ENCODE measurements around the gene SPG11.
"Not testable (repeated sequence)": the region's sequence is repeated elsewhere in the genome, so short reads cannot be mapped to it uniquely, and the experiment has no call there.

SPG11 gene, protein sequence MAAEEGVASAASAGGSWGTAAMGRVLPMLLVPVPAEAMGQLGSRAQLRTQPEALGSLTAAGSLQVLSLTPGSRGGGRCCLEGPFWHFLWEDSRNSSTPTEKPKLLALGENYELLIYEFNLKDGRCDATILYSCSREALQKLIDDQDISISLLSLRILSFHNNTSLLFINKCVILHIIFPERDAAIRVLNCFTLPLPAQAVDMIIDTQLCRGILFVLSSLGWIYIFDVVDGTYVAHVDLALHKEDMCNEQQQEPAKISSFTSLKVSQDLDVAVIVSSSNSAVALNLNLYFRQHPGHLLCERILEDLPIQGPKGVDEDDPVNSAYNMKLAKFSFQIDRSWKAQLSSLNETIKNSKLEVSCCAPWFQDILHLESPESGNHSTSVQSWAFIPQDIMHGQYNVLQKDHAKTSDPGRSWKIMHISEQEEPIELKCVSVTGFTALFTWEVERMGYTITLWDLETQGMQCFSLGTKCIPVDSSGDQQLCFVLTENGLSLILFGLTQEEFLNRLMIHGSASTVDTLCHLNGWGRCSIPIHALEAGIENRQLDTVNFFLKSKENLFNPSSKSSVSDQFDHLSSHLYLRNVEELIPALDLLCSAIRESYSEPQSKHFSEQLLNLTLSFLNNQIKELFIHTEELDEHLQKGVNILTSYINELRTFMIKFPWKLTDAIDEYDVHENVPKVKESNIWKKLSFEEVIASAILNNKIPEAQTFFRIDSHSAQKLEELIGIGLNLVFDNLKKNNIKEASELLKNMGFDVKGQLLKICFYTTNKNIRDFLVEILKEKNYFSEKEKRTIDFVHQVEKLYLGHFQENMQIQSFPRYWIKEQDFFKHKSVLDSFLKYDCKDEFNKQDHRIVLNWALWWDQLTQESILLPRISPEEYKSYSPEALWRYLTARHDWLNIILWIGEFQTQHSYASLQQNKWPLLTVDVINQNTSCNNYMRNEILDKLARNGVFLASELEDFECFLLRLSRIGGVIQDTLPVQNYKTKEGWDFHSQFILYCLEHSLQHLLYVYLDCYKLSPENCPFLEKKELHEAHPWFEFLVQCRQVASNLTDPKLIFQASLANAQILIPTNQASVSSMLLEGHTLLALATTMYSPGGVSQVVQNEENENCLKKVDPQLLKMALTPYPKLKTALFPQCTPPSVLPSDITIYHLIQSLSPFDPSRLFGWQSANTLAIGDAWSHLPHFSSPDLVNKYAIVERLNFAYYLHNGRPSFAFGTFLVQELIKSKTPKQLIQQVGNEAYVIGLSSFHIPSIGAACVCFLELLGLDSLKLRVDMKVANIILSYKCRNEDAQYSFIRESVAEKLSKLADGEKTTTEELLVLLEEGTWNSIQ (N-terminal part only)

DNA sequence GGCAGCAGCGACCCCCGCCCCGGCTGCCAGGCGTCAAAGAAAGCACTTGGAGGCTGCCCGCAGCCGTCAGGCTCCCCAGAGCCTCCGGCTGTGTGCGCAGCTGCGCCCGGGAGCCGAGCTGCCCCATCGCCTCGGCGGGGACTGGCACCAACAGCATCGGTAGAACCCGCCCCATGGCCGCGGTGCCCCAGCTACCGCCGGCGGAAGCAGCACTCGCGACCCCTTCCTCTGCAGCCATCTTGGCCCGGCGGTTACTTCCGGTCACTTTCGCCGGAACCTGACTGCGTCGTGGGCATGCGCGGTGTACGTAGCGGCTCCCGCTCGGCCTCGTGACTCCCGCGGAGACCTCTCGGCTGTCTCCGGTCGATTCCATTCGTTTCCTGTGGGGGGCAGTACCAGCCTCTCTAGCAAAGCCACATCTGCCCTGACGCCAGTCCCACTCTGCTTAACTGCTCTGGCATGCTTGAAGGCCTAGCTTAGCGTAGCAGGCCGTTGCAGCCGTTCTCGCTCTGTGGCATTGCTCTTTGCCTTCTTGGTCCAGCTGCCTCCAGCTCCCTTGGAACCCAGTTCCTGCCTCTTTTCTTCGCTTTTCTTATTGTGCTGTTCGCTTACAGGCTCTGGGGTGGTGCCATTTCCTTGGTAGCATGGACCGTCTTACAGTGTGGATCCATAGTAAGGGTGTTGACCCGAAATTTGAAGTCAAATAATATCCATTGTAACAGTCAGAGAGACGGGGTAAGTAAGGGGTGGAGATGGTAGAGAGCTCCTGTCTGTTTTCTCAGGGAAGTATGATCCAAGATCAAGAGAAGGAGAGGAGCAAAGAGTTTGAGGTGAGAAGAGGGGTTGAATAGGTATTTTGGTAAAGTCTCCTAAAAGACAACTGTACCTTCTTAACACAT is at the start of gene SPG11:
TSS of gene SPG11 (minus strand) at position 253 of the 899 bp plus-strand sequence. CDS start at position 238, 15 bp downstream.
- DNase-seq: peak; percentile 97 to 98

DNA sequence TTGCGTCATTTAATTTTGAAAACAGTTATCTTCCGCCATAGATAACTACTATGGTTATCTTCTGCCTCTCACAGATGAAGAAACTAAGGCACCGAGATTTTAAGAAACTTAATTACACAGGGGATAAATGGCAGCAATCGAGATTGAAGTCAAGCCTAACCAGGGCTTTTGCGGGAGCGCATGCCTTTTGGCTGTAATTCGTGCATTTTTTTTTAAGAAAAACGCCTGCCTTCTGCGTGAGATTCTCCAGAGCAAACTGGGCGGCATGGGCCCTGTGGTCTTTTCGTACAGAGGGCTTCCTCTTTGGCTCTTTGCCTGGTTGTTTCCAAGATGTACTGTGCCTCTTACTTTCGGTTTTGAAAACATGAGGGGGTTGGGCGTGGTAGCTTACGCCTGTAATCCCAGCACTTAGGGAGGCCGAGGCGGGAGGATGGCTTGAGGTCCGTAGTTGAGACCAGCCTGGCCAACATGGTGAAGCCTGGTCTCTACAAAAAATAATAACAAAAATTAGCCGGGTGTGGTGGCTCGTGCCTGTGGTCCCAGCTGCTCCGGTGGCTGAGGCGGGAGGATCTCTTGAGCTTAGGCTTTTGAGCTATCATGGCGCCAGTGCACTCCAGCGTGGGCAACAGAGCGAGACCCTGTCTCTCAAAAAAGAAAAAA is 49.0 kb upstream of the SPG11 start:
- peak; percentile 26 to 59 for DNase-seq

DNA sequence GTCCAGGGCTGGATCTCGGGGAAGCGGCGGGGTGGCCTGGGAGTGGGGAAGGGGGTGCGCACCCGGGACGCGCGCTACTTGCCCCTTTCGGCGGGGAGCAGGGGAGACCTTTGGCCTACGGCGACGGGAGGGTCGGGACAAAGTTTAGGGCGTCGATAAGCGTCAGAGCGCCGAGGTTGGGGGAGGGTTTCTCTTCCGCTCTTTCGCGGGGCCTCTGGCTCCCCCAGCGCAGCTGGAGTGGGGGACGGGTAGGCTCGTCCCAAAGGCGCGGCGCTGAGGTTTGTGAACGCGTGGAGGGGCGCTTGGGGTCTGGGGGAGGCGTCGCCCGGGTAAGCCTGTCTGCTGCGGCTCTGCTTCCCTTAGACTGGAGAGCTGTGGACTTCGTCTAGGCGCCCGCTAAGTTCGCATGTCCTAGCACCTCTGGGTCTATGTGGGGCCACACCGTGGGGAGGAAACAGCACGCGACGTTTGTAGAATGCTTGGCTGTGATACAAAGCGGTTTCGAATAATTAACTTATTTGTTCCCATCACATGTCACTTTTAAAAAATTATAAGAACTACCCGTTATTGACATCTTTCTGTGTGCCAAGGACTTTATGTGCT is 48.4 kb upstream of the SPG11 start:
- peak in 1 of 2 experiments; percentile 15 for DNase-seq

DNA sequence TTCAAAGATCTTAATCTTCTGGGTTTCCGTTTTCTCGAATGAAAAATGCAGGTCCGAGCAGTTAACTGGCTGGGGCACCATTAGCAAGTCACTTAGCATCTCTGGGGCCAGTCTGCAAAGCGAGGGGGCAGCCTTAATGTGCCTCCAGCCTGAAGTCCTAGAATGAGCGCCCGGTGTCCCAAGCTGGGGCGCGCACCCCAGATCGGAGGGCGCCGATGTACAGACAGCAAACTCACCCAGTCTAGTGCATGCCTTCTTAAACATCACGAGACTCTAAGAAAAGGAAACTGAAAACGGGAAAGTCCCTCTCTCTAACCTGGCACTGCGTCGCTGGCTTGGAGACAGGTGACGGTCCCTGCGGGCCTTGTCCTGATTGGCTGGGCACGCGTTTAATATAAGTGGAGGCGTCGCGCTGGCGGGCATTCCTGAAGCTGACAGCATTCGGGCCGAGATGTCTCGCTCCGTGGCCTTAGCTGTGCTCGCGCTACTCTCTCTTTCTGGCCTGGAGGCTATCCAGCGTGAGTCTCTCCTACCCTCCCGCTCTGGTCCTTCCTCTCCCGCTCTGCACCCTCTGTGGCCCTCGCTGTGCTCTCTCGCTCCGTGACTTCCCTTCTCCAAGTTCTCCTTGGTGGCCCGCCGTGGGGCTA is 47.8 kb upstream of the SPG11 start, which contains the start of the genes B2M and PATL2:
TSS of gene B2M (plus strand) at position 422 of the 647 bp plus-strand sequence. CDS start at position 452, 30 bp downstream.
TSS of gene PATL2 (minus strand) at position 228 of the 647 bp plus-strand sequence. CDS start 34,833 bp downstream, outside the sequence.
- peak; percentile 94 for DNase-seq

DNA sequence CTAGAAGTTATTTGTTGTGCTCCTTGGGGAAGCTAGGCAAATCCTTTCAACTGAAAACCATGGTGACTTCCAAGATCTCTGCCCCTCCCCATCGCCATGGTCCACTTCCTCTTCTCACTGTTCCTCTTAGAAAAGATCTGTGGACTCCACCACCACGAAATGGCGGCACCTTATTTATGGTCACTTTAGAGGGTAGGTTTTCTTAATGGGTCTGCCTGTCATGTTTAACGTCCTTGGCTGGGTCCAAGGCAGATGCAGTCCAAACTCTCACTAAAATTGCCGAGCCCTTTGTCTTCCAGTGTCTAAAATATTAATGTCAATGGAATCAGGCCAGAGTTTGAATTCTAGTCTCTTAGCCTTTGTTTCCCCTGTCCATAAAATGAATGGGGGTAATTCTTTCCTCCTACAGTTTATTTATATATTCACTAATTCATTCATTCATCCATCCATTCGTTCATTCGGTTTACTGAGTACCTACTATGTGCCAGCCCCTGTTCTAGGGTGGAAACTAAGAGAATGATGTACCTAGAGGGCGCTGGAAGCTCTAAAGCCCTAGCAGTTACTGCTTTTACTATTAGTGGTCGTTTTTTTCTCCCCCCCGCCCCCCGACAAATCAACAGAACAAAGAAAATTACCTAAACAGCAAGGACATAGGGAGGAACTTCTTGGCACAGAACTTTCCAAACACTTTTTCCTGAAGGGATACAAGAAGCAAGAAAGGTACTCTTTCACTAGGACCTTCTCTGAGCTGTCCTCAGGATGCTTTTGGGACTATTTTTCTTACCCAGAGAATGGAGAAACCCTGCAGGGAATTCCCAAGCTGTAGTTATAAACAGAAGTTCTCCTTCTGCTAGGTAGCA is 47.0 kb upstream of the SPG11 start:
- DNase-seq: peak in 1 of 2 experiments; percentile 5

DNA sequence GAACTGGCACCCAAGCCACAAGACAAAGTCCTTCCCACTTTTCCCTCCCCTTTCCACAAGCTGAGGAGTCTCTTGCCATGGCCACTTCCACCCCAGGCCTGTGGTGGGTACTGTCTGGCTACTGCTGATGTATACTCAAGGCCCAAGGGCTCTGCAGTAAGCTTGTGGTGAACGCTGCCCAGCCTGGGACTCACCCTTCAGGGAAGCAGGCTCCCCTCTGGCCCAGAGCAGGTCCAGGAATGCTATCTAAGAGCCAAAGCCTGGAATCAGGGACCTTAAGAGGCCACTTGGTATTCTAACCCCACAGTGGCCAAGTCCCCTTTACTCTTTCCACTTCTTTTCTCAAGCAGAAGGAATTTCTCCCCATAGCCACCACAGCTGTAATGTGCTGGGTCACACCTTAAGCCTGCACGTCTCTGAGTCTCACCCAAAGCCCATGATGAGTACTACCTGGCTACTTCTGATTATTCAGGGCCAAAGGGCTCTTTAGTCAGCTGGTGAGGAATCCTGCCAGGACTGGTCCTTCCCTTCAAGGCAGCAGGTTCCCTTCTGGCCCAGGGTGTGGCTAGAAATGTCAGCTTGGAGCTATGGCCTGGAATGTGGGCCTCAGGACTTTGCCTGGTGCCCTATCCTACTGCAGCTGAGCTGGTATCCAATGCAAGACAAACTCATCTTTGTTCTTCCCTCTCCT is 43.6 kb upstream of the SPG11 start:
- DNase-seq: no peak

DNA sequence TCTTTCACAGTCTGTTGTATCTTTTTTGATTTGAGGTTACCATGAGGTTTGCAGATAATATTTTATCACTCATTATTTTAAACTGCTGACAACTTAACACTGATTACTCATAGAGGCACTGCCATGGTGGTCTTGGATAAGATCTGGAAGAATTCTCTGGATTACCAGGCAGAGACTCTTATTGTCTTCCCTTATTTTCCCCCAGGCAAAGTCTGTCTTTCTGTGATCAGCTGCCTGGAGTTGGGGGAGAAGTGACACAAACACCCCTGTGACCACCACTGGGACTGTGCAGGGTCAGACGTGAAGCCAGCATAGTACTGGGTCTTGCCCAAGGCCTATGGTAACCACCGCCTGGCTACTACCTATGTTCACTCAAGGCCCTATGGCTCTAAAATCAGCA is 42.9 kb upstream of the SPG11 start:
- DNase-seq: no peak

DNA sequence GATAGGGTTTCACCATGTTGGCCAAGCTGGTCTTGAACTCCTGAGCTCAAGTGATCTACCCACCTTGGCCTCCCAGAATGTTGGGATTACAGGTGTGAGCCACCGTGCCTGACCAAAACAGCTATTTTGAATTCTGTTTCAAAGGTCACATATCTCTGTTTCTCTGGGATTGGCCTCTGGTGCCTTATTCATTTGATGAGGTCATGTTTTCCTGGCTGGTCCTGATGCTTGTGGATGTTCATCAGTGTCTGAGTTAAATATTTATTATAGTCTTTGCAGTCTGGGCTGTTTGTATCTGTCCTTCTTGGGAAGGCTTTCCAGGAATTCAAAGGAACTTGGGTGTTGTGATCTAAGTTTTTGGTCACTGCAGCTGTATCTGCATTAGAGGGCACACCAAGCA is 42.5 kb upstream of the SPG11 start:
- DNase-seq: no peak

DNA sequence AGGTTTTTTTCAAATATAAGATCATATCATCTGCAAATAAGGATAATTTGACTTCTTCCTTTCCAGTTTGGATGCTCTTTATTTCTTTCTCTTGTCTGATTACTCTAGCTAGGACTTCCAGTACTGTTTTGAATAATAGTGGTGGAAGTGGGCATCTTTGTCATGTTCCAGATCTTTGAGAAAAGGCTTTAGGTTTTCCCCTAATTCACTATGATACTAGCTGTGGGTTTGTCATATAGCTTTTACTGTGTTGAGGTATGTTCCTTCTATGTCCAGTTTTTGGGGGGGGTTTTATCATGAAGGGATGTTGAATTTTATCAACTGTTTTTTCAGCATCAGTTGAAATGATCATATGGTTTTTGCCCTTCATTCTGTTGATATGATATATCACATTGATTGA is 37.2 kb upstream of the SPG11 start:
- DNase-seq: not testable (repeated sequence)

DNA sequence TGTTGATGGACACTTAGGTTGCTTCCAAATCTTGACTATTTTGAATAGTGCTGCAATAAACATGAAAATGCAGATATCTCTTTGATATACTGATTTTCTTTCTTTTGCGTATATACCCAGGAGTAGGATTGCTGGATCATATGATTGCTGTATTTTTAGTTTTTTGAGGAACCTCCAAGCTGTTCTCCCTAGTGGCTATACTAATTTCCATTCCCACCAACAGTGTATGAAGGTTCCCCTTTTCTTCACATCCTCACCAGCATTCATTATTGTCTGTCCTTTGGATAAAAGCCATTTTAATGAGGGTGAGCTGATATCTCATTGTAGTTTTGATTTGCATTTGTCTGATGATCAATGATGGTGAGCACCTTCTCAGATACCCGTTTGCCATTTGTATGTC is 35.2 kb upstream of the SPG11 start:
- DNase-seq: no peak

DNA sequence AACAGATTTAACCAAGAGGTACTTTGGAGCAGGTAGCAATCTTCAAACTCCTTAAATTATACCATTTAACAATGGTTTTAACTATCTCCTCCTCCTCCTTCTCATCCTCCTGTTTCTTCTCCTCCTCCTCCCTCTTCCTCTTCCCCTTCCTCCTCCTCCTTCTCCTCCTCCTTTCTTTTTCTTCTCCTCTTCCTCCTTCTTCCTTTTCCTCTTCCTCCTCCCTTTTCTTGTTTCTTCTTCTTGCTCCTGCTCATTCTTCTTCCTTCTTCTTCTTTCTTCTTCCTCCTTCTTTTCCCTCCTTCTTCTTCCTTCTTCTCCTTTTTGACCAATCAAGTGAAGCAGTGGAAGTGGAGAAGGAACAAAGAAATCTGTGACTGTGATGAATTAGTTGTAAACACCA is 33.6 kb upstream of the SPG11 start:
- DNase-seq: no peak

DNA sequence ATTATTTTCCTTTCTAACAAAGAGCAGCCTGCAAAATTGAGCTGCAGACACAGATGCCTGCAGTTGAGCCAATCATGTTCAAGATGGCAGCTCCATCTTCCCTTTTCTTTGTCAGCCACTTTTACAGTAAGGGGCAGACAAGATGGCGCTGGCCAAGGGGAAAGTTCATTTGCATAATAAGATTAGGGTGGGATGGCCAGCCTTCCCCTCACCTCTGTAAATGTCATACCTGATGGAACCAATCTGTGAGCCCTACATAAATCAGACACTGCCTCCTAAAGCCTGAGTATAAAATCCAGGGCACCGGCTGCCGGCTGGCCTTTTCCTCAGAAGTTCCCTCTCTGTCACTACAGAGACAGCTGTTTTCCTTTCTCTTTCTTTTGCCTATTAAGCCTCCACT is 31.8 kb upstream of the SPG11 start:
- DNase-seq: no peak

DNA sequence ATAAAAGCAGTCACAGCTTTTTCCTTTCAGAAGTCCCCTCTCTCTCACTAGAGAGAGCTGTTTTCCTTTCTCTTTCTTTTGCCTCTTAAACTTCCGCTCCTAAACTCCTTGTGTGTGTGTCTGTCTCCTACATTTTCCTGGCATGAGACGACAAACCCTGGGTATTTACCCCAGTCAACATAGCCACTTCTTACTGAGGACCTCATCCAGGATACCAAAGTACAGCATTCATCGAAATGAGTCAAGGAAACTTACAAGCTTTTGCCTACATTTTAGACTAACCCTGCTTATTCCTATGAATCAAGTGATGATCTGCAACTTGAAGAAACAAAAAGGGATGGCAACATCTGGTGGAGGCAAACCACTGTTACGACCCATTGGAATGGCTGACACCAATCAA is 31.0 kb upstream of the SPG11 start:
- DNase-seq: no peak

DNA sequence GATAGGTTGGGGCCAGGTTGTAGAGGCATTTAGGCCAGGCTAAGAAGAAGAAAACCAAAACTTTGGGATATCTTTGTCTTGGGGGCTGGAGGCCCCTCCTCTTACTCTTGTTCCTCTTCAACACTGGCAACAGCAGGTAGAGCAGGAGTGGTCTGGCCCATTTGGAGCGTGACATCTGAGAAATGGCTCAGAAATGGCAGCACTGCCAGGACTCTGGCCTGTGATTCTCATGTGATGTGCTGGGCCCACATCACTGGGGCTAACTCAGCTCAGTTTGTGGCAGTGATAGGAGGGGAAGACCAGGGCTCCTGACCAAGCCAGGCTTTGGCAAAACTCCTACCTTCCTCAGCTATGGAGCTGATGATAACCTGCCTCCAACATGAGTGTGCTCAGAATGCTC is 29.2 kb upstream of the SPG11 start:
- no peak for DNase-seq

DNA sequence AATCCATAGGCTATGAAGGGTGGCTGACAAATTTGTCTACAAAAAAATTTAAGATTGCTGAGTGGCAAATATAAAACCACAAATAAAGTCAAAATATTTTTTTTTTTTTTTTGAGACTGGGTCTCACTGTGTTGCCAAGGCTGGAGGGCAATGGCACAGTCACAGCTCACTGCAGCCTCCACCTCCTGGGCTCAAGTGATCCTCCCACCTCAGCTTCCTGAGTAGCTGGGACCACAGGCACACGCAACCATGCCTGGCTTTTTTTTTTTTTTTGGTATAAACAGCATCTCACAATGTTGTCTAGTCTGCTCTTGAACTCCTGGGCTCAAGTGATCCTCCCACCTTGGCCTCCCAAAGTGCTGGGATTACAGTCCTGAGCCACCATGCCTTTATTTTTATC is 26.8 kb upstream of the SPG11 start:
- not testable (repeated sequence) for DNase-seq

DNA sequence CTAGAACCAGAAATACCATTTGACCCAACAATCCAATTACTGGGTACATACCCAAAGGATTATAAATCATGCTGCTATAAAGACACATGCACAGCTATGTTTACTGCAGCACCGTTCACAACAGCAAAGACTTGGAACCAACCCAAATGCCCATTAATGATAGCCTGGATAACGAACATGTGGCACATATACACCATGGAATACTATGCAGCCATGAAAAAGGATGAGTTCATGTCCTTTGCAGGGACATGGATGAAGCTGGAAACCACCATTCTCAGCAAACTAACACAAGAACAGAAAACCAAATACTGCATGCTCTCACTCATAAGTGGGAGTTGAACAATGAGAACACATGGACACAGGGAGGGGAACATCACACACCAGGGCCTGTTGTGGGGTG is 25.9 kb upstream of the SPG11 start:
- not testable (repeated sequence) for DNase-seq

DNA sequence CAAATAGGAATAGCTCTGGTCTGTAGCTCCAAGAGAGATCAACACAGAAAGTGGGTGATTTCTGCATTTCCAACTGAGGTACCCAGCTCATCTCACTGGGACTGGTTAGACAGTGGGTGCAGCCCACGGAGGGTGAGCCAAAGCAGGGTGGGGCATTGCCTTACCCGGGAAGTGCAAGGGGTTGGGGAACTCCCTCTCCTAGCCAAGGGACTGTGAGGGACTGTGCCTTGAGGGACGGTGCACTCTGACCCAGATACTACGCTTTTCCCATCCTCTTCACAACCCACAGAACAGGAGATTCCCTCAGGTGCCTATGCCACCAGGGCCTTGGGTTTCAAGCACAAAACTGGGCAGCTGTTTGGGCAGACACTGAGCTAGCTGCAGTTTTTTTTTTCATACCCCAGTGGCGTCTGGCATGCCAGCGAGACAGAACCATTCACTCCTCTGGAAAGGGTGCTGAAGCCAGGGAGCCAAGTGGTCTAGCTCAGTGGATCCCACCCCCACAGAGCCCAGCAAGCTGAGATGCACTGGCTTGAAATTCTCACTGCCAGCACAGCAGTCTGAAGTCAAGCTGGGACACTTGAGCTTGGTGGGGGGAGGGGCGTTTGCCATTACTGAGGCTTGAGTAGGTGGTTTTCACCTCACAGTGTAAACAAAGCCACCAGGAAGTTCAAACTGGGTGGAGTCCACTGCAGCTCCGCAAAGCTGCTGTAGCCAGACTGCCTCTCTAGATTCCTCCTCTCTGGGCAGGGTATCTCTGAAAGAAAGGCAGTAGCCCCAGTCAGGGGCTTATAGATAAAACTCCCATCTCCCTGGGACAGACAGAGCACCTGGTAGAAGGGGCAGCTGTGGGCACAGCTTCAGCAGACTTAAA is 19.6 kb upstream of the SPG11 start:
- peak; percentile 38 to 42 for DNase-seq

Measured in SHP77 (cell line).